ENCODE data around the gene PAK1.
A peak's percentile ranks its signal among the peaks of the same experiment; 100 is the strongest.
"Not testable (repeated sequence)": the region's sequence is repeated elsewhere in the genome, so short reads cannot be mapped to it uniquely, and the experiment has no call there.

Gene PAK1

GRCh38 chr11:77473801-77474683, at the start of gene PAK1:
Gene PAK1 (minus strand): TSS chr11:77474094. CDS start chr11:77392520, 81,574 bp downstream.
- peak; percentile 88 for DNase-seq

- DNase-seq = no peak
Measured at GRCh38 chr11:77522215-77522614, 48.3 kb upstream of the PAK1 start.

- no peak for DNase-seq
Measured at GRCh38 chr11:77519847-77520246, 46.0 kb upstream of the PAK1 start.

- DNase-seq = no peak
Measured at GRCh38 chr11:77518471-77518870, 44.6 kb upstream of the PAK1 start.

GRCh38 chr11:77517753-77518152, 43.9 kb upstream of the PAK1 start:
- DNase-seq = no peak

GRCh38 chr11:77517226-77517625, 43.3 kb upstream of the PAK1 start:
- DNase-seq = no peak

GRCh38 chr11:77515483-77515882, 41.6 kb upstream of the PAK1 start:
- no peak for DNase-seq

- no peak for DNase-seq
Measured at GRCh38 chr11:77515063-77515462, 41.2 kb upstream of the PAK1 start.

- no peak for DNase-seq
Measured at GRCh38 chr11:77512092-77512491, 38.2 kb upstream of the PAK1 start.

- DNase-seq = no peak
Measured at GRCh38 chr11:77510851-77511250, 37.0 kb upstream of the PAK1 start.

- no peak for DNase-seq
Measured at GRCh38 chr11:77510095-77510494, 36.2 kb upstream of the PAK1 start.

GRCh38 chr11:77508019-77508418, 34.1 kb upstream of the PAK1 start:
- no peak for DNase-seq

GRCh38 chr11:77506857-77507256, 33.0 kb upstream of the PAK1 start:
- no peak for DNase-seq

- no peak for DNase-seq
Measured at GRCh38 chr11:77505956-77506355, 32.1 kb upstream of the PAK1 start.

- DNase-seq = no peak
Measured at GRCh38 chr11:77503006-77503405, 29.1 kb upstream of the PAK1 start.

- no peak for DNase-seq
Measured at GRCh38 chr11:77502346-77502905, 28.5 kb upstream of the PAK1 start.

- DNase-seq = no peak
Measured at GRCh38 chr11:77501758-77502157, 27.9 kb upstream of the PAK1 start.

- no peak for DNase-seq
Measured at GRCh38 chr11:77497368-77497767, 23.5 kb upstream of the PAK1 start.

- DNase-seq = no peak
Measured at GRCh38 chr11:77495526-77495925, 21.6 kb upstream of the PAK1 start.

- not testable (repeated sequence) for DNase-seq
Measured at GRCh38 chr11:77490035-77490434, 16.1 kb upstream of the PAK1 start.

- DNase-seq = no peak
Measured at GRCh38 chr11:77487790-77488189, 13.9 kb upstream of the PAK1 start.

GRCh38 chr11:77479746-77480352, 6.0 kb upstream of the PAK1 start:
- DNase-seq = no peak

- no peak for DNase-seq
Measured at GRCh38 chr11:77475206-77475605, 1.3 kb upstream of the PAK1 start.

- DNase-seq = no peak
Measured at GRCh38 chr11:77474684-77475060, 778 bp upstream of the PAK1 start.
